BJ (cell line): ENCODE data around the gene AKAP8L. TPM values are rescaled to one million over a fixed set of nuclear protein-coding genes. Genes with fewer than 3 reads are reported as not detected.

Experiments
- CTCF ChIA-PET: fragments of 350-600 bp; formaldehyde crosslinking; extraction: SDS; loops from one replicate; lab custom pipeline; 2021; ENCODE audit warnings: antibody characterized with exemption, inconsistent platforms; lab: Yijun Ruan, JAX
- POLR2A ChIA-PET: fragments of 300-600 bp; sonication (Branson Sonifier 250); formaldehyde crosslinking; extraction: SDS; loops from one replicate; lab custom pipeline; 2021; ENCODE audit warnings: antibody characterized with exemption; lab: Charles Lee
- DNase-seq: peaks from one replicate; pipeline ENCODE4 v3.0.0-alpha.2; 2011; ENCODE audit warnings: low read depth
- H3K27me3 ChIP-seq: 2 replicates; pipeline ENCODE4 v1.6.0; 2011; ENCODE audit warnings: low read length; ENCODE audit not compliant: control insufficient read depth, insufficient read depth
- H3K36me3 ChIP-seq: 2 replicates; pipeline ENCODE4 v1.5.1; 2011; ENCODE audit warnings: low read length; ENCODE audit not compliant: control insufficient read depth, insufficient read depth
- H3K4me3 ChIP-seq: 2 replicates; pipeline ENCODE4 v1.5.1; 2011; ENCODE audit warnings: low read depth, mild to moderate bottlenecking, control low read depth, low read length
- polyA plus RNA-seq: library from polyadenylated mRNA; depleted of rRNA; stranded (reverse); fragments of >200 nt; gene quantifications from 2 replicates; pipeline ENCODE4 v1.2.3, GENCODE V29; 2011
- TF ChIP-seq, protein P1 (sequence below): IDR thresholded peaks from 2 replicates; pipeline ENCODE4 v1.5.1; 2011; ENCODE audit warnings: low read depth, mild to moderate bottlenecking, control low read depth, inconsistent platforms, low read length, moderate library complexity; ENCODE audit not compliant: insufficient read depth

AKAP8L gene
- polyA plus RNA-seq, 1 experiment, result 27.5 TPM

DNA sequence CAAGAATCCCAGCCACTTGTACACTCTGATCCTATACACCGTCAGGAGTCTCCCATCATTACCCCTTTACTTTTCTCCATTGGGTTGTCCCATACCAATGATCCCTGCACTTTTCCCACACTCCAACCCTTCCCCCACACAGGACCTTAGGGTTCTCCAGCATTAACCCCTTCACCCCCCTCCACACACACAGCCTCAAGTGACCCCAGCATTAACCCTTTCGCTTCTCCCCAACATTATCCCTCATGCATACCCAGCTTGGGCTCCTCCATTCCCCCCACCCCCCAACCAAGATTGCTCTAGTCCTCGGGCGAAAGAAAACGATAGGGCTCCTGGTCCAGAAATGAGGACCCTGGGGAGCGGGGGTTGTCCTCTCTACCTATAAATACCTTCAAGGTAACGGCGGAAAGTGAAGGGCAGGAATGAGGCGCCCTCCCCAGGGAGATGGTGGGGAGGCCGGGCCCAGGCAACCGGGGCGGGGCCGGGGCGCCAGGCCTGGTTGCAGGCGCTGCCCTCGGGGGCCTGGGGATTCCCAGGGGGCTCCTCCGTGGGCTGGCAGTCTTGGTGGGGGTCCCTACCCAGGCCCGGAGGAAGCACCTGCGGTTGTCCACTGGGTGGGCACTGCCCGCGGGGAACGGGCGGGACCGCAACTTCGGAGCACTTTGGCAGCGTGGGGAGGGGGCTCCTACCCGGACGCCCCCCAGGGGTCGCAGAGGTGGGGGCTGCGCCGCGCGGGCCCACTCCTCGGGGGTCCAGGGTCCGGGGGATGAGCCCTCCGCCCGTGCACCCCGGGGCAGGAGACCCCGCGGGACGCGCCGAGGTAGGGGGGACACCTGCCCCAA lies 30.2 kb upstream of the AKAP8L start:
- DNase-seq, result no peak
- POLR2A ChIA-PET, result no interaction called here
- CTCF ChIA-PET, result interaction anchor here (1.3 to 2.0 kb wide), 2 partner anchors 11 to 14 kb away, joined by 5 to 10 read pairs; no protein-coding TSS in a partner anchor

DNA sequence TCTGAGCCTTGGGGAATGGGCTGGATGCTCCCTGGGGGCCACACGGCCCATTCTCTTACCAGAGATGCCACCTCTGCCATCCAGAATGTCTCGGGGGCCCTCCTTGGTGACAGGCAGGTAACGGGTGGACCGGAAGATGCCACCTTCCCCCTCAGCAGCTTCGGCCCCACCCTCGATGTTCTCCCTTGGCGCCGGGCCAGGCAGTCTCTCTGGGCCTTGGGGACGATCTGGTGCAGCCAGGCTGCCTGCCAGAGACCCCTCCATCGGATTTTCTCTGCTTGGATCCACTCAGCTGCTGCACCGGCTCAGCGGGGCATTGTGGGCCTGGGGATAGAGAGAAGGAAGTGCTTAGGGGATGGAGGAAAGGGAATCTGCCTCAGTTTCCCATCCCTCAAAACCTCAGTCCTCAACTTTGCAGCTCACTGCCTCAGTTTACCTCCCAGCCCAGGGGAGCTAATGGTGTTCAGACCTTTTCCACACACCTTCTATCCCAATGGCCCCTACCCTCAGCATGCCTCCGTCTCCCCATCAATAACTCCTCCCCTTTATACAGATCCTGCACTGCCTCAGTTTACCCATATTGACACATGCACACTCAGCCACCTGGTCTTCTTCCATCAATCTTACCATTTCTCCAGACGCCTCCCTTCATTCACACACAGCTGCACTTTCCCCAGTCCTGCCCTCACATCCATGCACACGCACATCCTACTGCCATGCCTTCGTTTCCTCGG lies 29.4 kb upstream of the AKAP8L start:
- no peaks in the 10 kb centered on the region for H3K27me3 ChIP-seq
- TF ChIP-seq, protein P1, sequence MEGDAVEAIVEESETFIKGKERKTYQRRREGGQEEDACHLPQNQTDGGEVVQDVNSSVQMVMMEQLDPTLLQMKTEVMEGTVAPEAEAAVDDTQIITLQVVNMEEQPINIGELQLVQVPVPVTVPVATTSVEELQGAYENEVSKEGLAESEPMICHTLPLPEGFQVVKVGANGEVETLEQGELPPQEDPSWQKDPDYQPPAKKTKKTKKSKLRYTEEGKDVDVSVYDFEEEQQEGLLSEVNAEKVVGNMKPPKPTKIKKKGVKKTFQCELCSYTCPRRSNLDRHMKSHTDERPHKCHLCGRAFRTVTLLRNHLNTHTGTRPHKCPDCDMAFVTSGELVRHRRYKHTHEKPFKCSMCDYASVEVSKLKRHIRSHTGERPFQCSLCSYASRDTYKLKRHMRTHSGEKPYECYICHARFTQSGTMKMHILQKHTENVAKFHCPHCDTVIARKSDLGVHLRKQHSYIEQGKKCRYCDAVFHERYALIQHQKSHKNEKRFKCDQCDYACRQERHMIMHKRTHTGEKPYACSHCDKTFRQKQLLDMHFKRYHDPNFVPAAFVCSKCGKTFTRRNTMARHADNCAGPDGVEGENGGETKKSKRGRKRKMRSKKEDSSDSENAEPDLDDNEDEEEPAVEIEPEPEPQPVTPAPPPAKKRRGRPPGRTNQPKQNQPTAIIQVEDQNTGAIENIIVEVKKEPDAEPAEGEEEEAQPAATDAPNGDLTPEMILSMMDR, result no peak
- DNase-seq, result no peak
- no peaks in the 10 kb centered on the region; the same call in 1 of the 2 replicates for H3K36me3 ChIP-seq
- H3K4me3 ChIP-seq, result no peak overlapping the region
- ChIA-PET CTCF (interaction anchor here (1.3 to 2.0 kb wide), 2 partner anchors 10 to 13 kb away, joined by 5 to 10 read pairs; no protein-coding TSS in a partner anchor), POLR2A (no interaction called here)

More for the DNA sequence above, 30.2 kb upstream of the AKAP8L start:
- Histone ChIP-seq H3K4me3 (peak overlapping the region; percentile 56), H3K36me3 (no peaks in the 10 kb centered on the region; the same call in 1 of the 2 replicates), H3K27me3 (no peaks in the 10 kb centered on the region)
- TF ChIP-seq, protein P1, result no peak

DNA sequence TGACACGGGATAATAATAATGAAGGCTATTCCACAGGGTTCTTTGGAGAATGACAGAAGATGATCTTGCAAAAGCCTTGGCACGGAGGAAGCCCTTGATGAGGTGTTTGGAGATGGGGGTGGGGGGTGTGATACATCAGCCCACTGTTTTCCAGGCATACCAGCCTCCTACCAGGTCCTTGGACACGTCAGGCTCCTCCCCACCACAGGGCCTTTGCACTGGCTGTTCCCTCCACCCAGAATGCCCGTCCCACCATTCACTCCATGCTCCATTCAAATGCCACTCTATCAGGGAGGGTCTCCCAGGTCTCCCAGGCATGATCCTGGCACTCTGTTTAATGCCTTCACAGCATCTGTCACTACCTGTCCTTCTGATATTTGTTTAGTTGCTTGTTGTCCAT lies 28.3 kb upstream of the AKAP8L start:
- DNase-seq, result no peak
- ChIA-PET CTCF (interaction anchor here (2.0 kb wide), 1 partner anchor 9 kb away, joined by 10 read pairs; no protein-coding TSS in a partner anchor), POLR2A (no interaction called here)
- Histone ChIP-seq H3K27me3 (no peaks in the 10 kb centered on the region), H3K36me3 (no peaks in the 10 kb centered on the region; the same call in 1 of the 2 replicates), H3K4me3 (no peak overlapping the region)
- TF ChIP-seq, protein P1, result no peak

DNA sequence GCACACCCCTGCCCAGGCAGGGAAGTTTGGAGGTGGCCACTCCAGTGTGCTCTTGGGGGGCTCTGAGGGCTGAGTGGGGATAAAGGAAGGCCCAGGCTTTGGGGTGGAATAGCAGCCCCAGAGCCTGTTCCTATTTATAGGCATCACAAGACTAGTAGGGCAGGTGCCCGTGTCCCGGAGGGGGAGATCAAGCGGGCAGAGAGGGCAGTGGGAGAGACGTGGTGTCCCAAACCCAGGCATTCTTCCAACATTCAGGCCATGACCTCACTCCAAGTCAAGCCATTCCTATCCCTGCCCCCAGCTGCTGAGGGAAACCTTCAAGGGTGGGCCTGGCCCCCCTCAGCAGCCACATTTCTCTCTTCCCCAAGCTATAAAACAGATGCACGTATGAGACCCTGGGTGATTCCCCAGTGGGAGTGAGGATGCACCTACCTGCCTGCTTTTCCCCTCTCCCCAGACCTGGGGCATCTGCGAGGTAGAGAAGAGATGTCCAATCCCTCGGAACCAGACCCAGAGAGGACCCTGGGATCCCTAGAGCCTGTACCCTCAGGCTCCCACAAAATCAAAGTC lies 27.1 kb upstream of the AKAP8L start:
- no peaks in the 10 kb centered on the region for H3K27me3 ChIP-seq

More for the DNA sequence above, 27.1 kb upstream of the AKAP8L start:
- CTCF ChIA-PET, result interaction anchor here (1.3 kb wide), 1 partner anchor 25 kb away, joined by 3 read pairs; no protein-coding TSS in a partner anchor
- Histone ChIP-seq H3K36me3 (no peaks in the 10 kb centered on the region; the same call in 1 of the 2 replicates), H3K4me3 (no peak overlapping the region)
- DNase-seq, result no peak
- POLR2A ChIA-PET, result no interaction called here
- TF ChIP-seq, protein P1, result no peak
